ENCODE measurements around the gene L3MBTL4. TPM values are rescaled to one million over a fixed set of nuclear protein-coding genes. Genes with fewer than 3 reads are reported as not detected.

The L3MBTL4 gene
- total RNA-seq, 6 donors from 2014 or later: 13.2 to 29.1 (median 14.8) TPM

- DNase-seq: no peak
- WGBS, 2 donors: 78 to 79% methylated on average over 10 of the region's 10 CpGs
- TF ChIP-seq POLR2A (IDR thresholded peaks at IDR 0.05): no peak
- no peak for TF ChIP-seq EP300 (IDR thresholded peaks at IDR 0.05)
- TF ChIP-seq POLR2AphosphoS5 (IDR thresholded peaks at IDR 0.05): no peak
- TF ChIP-seq, protein P1, sequence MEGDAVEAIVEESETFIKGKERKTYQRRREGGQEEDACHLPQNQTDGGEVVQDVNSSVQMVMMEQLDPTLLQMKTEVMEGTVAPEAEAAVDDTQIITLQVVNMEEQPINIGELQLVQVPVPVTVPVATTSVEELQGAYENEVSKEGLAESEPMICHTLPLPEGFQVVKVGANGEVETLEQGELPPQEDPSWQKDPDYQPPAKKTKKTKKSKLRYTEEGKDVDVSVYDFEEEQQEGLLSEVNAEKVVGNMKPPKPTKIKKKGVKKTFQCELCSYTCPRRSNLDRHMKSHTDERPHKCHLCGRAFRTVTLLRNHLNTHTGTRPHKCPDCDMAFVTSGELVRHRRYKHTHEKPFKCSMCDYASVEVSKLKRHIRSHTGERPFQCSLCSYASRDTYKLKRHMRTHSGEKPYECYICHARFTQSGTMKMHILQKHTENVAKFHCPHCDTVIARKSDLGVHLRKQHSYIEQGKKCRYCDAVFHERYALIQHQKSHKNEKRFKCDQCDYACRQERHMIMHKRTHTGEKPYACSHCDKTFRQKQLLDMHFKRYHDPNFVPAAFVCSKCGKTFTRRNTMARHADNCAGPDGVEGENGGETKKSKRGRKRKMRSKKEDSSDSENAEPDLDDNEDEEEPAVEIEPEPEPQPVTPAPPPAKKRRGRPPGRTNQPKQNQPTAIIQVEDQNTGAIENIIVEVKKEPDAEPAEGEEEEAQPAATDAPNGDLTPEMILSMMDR (IDR thresholded peaks at IDR 0.05): no peak
- H3K4me3 ChIP-seq: no peak overlapping the region
- no peak overlapping the region for H3K27ac ChIP-seq
- no peaks in the 10 kb centered on the region for H3K4me1 ChIP-seq
- H3K9me3 ChIP-seq: no peaks in the 10 kb centered on the region
- ATAC-seq (ENCODE audit: low FRiP score in 2 of 2): no peak
- no peaks in the 10 kb centered on the region for H3K36me3 ChIP-seq
- no peaks in the 10 kb centered on the region for H3K27me3 ChIP-seq
Measured at GRCh38 chr18:5975111-5976002, 439.4 kb downstream of the L3MBTL4 start.

DNA sequence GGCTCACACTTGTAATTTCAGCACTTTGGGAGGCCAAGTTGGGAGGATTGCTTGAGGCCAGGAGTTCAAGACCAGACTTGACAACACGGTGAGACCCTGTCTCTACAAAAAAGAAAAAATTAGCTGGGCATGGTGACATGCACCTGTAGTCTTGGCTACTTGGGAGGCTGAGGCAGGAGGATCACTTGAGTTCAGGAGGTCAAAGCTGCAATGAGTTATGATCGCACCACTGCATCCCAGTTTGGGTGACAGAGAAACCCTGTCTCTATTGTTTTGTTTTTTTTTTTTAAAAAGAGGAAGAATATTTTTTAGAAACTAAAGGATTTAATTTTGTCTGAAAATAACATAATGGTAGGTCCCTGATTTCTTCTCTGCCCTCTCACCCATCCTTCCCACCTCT lies 440.0 kb downstream of the L3MBTL4 start:
- DNase-seq (no peak), ATAC-seq (ENCODE audit: low FRiP score in 2 of 2) (no peak)
- Histone ChIP-seq H3K4me3 (no peak overlapping the region), H3K36me3 (no peaks in the 10 kb centered on the region), H3K27me3 (no peaks in the 10 kb centered on the region), H3K9me3 (no peaks in the 10 kb centered on the region), H3K4me1 (no peaks in the 10 kb centered on the region), H3K27ac (no peak overlapping the region)
- no peak for TF ChIP-seq EP300 (IDR thresholded peaks at IDR 0.05)
- TF ChIP-seq, protein P1 (IDR thresholded peaks at IDR 0.05): no peak
- TF ChIP-seq POLR2AphosphoS5 (IDR thresholded peaks at IDR 0.05): no peak
- TF ChIP-seq POLR2A (IDR thresholded peaks at IDR 0.05): no peak
- 86 to 93% methylated on average over 2 of the region's 2 CpGs for WGBS, 2 donors

- ATAC-seq (ENCODE audit: low FRiP score in 2 of 2) (no peak), DNase-seq (no peak)
- TF ChIP-seq, protein P1 (IDR thresholded peaks at IDR 0.05): no peak
- TF ChIP-seq POLR2AphosphoS5 (IDR thresholded peaks at IDR 0.05) (no peak), POLR2A (IDR thresholded peaks at IDR 0.05) (no peak), EP300 (IDR thresholded peaks at IDR 0.05) (no peak)
- H3K4me1 ChIP-seq: no peaks in the 10 kb centered on the region
- H3K36me3 ChIP-seq: no peaks in the 10 kb centered on the region
- H3K27me3 ChIP-seq: no peaks in the 10 kb centered on the region
- no peak overlapping the region for H3K4me3 ChIP-seq
- no peaks in the 10 kb centered on the region for H3K9me3 ChIP-seq
- no peak overlapping the region for H3K27ac ChIP-seq
- WGBS, 2 donors: 83 to 88% methylated on average over 3 of the region's 3 CpGs
Measured at GRCh38 chr18:5973099-5973498, 441.6 kb downstream of the L3MBTL4 start.

GRCh38 chr18:5972298-5972697 lies 442.4 kb downstream of the L3MBTL4 start:
- TF ChIP-seq, protein P1 (IDR thresholded peaks at IDR 0.05): no peak
- no peak for ATAC-seq (ENCODE audit: low FRiP score in 2 of 2)
- Histone ChIP-seq H3K27me3 (no peaks in the 10 kb centered on the region), H3K27ac (no peak overlapping the region), H3K4me3 (no peak overlapping the region), H3K9me3 (no peaks in the 10 kb centered on the region), H3K36me3 (no peaks in the 10 kb centered on the region), H3K4me1 (no peaks in the 10 kb centered on the region)
- DNase-seq: no peak
- WGBS, 2 donors: 85% methylated on average over 7 of the region's 7 CpGs

- DNase-seq (no peak), ATAC-seq (ENCODE audit: low FRiP score in 2 of 2) (no peak)
- Histone ChIP-seq H3K9me3 (no peaks in the 10 kb centered on the region), H3K4me1 (no peaks in the 10 kb centered on the region), H3K27me3 (no peaks in the 10 kb centered on the region), H3K4me3 (no peak overlapping the region), H3K36me3 (no peaks in the 10 kb centered on the region), H3K27ac (no peak overlapping the region)
- TF ChIP-seq EP300 (IDR thresholded peaks at IDR 0.05): no peak
- TF ChIP-seq, protein P1 (IDR thresholded peaks at IDR 0.05): no peak
- no peak for TF ChIP-seq POLR2AphosphoS5 (IDR thresholded peaks at IDR 0.05)
- TF ChIP-seq POLR2A (IDR thresholded peaks at IDR 0.05): no peak
- 60 to 67% methylated on average over 3 of the region's 3 CpGs for WGBS, 2 donors
Measured at GRCh38 chr18:5969989-5970403, 444.7 kb downstream of the L3MBTL4 start.

Data from upper lobe of left lung (tissue), 6 donors.